Measurements from ENCODE around the gene MPIG6B. TPM values are rescaled to one million over a fixed set of nuclear protein-coding genes. Genes with fewer than 3 reads are reported as not detected.

The MPIG6B gene
- total and polyA plus RNA-seq, 2 experiments from 2014 or later = not detected

GRCh38 chr6:31712296-31712695, 10.9 kb upstream of the MPIG6B start:
- Histone ChIP-seq H3K79me2 (ENCODE audit: insufficient read depth) (no peaks in the 10 kb centered on the region), H3K4me3 (no peak overlapping the region), H3K9ac (no peak overlapping the region), H3K27ac (no peak overlapping the region), H4K20me1 (ENCODE audit: insufficient read depth) (no peaks in the 10 kb centered on the region), H3K4me1 (ENCODE audit: insufficient read depth) (no peaks in the 10 kb centered on the region), H3K9me3 (ENCODE audit: low read depth) (no peaks in the 10 kb centered on the region), H2AFZ (no peak overlapping the region), H3K27me3 (replicated peaks; ENCODE audit: insufficient read depth) (no peaks in the 10 kb centered on the region), H3F3A (ENCODE audit: insufficient read depth) (no peaks in the 10 kb centered on the region), H3K36me3 (ENCODE audit: low read depth) (no peaks in the 10 kb centered on the region), H3K4me2 (ENCODE audit: unreplicated experiment) (no peak overlapping the region), H3K9me2 (ENCODE audit: insufficient read depth) (no peaks in the 10 kb centered on the region)
- WGBS, 2 experiments (ENCODE audit: low coverage in 1 of 2, low lambda C conversion rate in 2 of 2, missing lambda C conversion rate in 2 of 2) = 77 to 83% methylated on average over 8 of the region's 8 CpGs
- TF ChIP-seq EZH2phosphoT487 (IDR thresholded peaks at IDR 0.05; ENCODE audit: insufficient read depth, low read depth) (no peak), EZH2 (IDR thresholded peaks at IDR 0.05; ENCODE audit: insufficient read depth, poor library complexity, severe bottlenecking) (no peak)
- in situ Hi-C loops (cut with MboI) = no loop called here
- no peak for DNase-seq

- Histone ChIP-seq H4K20me1 (ENCODE audit: insufficient read depth) (no peaks in the 10 kb centered on the region), H3K9me3 (ENCODE audit: low read depth) (no peaks in the 10 kb centered on the region), H3F3A (ENCODE audit: insufficient read depth) (no peaks in the 10 kb centered on the region), H2AFZ (no peak overlapping the region), H3K79me2 (ENCODE audit: insufficient read depth) (no peaks in the 10 kb centered on the region), H3K27me3 (replicated peaks; ENCODE audit: insufficient read depth) (no peaks in the 10 kb centered on the region), H3K9me2 (ENCODE audit: insufficient read depth) (no peaks in the 10 kb centered on the region), H3K4me3 (no peak overlapping the region), H3K36me3 (ENCODE audit: low read depth) (no peaks in the 10 kb centered on the region), H3K4me1 (ENCODE audit: insufficient read depth) (no peaks in the 10 kb centered on the region), H3K9ac (no peak overlapping the region), H3K27ac (no peak overlapping the region), H3K4me2 (ENCODE audit: unreplicated experiment) (no peak overlapping the region)
- DNase-seq = no peak
- 68 to 78% methylated on average over 4 of the region's 4 CpGs for WGBS, 2 experiments (ENCODE audit: low coverage in 1 of 2, low lambda C conversion rate in 2 of 2, missing lambda C conversion rate in 2 of 2)
- in situ Hi-C loops (cut with MboI) = no loop called here
- TF ChIP-seq EZH2 (IDR thresholded peaks at IDR 0.05; ENCODE audit: insufficient read depth, poor library complexity, severe bottlenecking) = no peak
- no peak for TF ChIP-seq EZH2phosphoT487 (IDR thresholded peaks at IDR 0.05; ENCODE audit: insufficient read depth, low read depth)
These were observed 9.7 kb upstream of the MPIG6B start for GRCh38 chr6:31713465-31713864.

GRCh38 chr6:31713991-31714684, 9.0 kb upstream of the MPIG6B start:
- DNase-seq = no peak
- Histone ChIP-seq H3K4me2 (ENCODE audit: unreplicated experiment) (no peak overlapping the region), H3K36me3 (ENCODE audit: low read depth) (no peaks in the 10 kb centered on the region), H3K4me1 (ENCODE audit: insufficient read depth) (no peaks in the 10 kb centered on the region), H3K27ac (no peak overlapping the region), H3K4me3 (no peak overlapping the region), H3K9ac (no peak overlapping the region), H4K20me1 (ENCODE audit: insufficient read depth) (no peaks in the 10 kb centered on the region), H3K9me2 (ENCODE audit: insufficient read depth) (no peaks in the 10 kb centered on the region), H3K9me3 (ENCODE audit: low read depth) (no peaks in the 10 kb centered on the region), H3K27me3 (replicated peaks; ENCODE audit: insufficient read depth) (no peaks in the 10 kb centered on the region), H3F3A (ENCODE audit: insufficient read depth) (no peaks in the 10 kb centered on the region), H2AFZ (no peak overlapping the region), H3K79me2 (ENCODE audit: insufficient read depth) (no peaks in the 10 kb centered on the region)
- in situ Hi-C loops (cut with MboI) = no loop called here
- WGBS, 2 experiments (ENCODE audit: low coverage in 1 of 2, low lambda C conversion rate in 2 of 2, missing lambda C conversion rate in 2 of 2) = 44 to 50% methylated on average over 5 of the region's 5 CpGs
- TF ChIP-seq EZH2 (IDR thresholded peaks at IDR 0.05; ENCODE audit: insufficient read depth, poor library complexity, severe bottlenecking) = no peak
- TF ChIP-seq EZH2phosphoT487 (IDR thresholded peaks at IDR 0.05; ENCODE audit: insufficient read depth, low read depth) = no peak

DNA sequence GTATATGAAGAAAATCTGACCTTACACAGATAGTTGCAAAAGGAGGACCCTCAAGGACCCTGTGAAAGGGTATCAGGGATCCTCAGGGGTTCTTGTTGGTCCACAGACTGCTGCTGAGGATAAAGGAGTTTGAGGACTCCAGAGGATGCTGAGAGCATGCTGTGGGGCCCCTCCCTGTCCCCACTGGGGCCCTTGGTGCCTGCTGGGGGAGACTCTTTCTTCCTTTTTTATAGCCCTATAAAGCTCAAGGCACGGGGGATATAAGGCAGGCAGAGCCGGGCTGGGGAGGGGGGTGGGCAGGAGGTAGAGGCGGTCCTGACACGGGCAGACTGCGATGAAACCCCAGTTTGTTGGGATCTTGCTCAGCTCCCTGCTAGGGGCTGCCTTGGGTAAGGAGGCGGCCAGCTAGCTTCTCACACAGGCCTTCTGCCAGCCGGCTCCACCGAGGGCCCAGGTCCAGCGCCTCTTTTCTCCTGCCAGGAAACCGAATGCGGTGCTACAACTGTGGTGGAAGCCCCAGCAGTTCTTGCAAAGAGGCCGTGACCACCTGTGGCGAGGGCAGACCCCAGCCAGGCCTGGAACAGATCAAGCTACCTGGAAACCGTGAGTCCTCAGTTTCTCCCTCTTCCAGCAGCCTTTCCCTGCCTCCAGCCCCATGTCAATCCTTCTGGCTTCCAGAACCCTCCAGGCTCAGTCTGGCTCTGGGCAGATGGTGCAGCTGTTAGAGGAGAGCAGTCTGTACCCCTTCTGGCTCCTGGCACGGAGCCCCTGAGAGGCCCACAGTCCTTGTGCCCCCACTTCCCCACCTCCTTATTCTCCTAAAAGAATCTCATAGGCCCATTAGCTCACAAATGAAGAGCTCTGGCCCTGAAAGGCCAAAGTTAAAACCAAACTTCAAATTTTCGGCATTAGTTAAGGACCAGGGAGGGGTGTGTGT, 7.9 kb upstream of the MPIG6B start, which contains the start of gene LY6G6D:
LY6G6D (plus strand) TSS at position 327 of the 937 bp plus-strand sequence; CDS start at position 335, 8 bp downstream.
- no peaks in the 10 kb centered on the region for H3K4me1 ChIP-seq (ENCODE audit: insufficient read depth)
- H2AFZ ChIP-seq = no peak within 1 kb of the TSS
- no peaks in the 10 kb centered on the region for H3K79me2 ChIP-seq (ENCODE audit: insufficient read depth)
- no peaks in the 10 kb centered on the region for H3K9me3 ChIP-seq (ENCODE audit: low read depth)
- no peak within 1 kb of the TSS for H3K4me2 ChIP-seq (ENCODE audit: unreplicated experiment)
- H3F3A ChIP-seq (ENCODE audit: insufficient read depth) = no peaks in the 10 kb centered on the region
- TF ChIP-seq EZH2phosphoT487 (IDR thresholded peaks at IDR 0.05; ENCODE audit: insufficient read depth, low read depth) (no peak), EZH2 (IDR thresholded peaks at IDR 0.05; ENCODE audit: insufficient read depth, poor library complexity, severe bottlenecking) (no peak)
- no peak within 1 kb of the TSS for H3K27ac ChIP-seq
- no peak for DNase-seq
- 59 to 60% methylated on average over 12 to 16 of the region's 16 CpGs for WGBS, 2 experiments (ENCODE audit: low coverage in 1 of 2, low lambda C conversion rate in 2 of 2, missing lambda C conversion rate in 2 of 2)
- H3K36me3 ChIP-seq (ENCODE audit: low read depth) = no peaks in the 10 kb centered on the region
- H3K9me2 ChIP-seq (ENCODE audit: insufficient read depth) = no peaks in the 10 kb centered on the region
- in situ Hi-C loops (cut with MboI) = no loop called here
- H3K9ac ChIP-seq = no peak within 1 kb of the TSS
- no peak within 1 kb of the TSS for H3K4me3 ChIP-seq
- no peaks in the 10 kb centered on the region for H4K20me1 ChIP-seq (ENCODE audit: insufficient read depth)
- H3K27me3 ChIP-seq (replicated peaks; ENCODE audit: insufficient read depth) = no peaks in the 10 kb centered on the region

All from GM23248 (cell line).